Transverse colon (tissue), 4 donors: ENCODE results near the gene DDT. TPM values are rescaled to one million over a fixed set of nuclear protein-coding genes. Genes with fewer than 3 reads are reported as not detected.
"Not testable (repeated sequence)": the region's sequence is repeated elsewhere in the genome, so short reads cannot be mapped to it uniquely, and the experiment has no call there.

Source experiments
- DNase-seq: peaks from one replicate; pipeline ENCODE4 v3.0.0-alpha.2; 2019
- H3K27ac ChIP-seq, 4 donors: fragments of 200-600 bp; sonication (generic); 2 replicates each; pipeline ENCODE4 v1.5.1; 2016 to 2018; ENCODE audit warnings: inconsistent platforms in 4 of 4
- H3K27me3 ChIP-seq: fragments of 200-600 bp; sonication (generic); 2 replicates; pipeline ENCODE4 v1.5.1; 2017; ENCODE audit warnings: inconsistent platforms
- H3K36me3 ChIP-seq, 4 donors: fragments of 200-600 bp; sonication (generic); 2 replicates each; pipeline ENCODE4 v1.5.1; 2017 to 2019; ENCODE audit warnings: inconsistent platforms in 4 of 4
- H3K4me1 ChIP-seq, 4 donors: fragments of 200-600 bp; sonication (generic); 2 replicates each; pipeline ENCODE4 v1.5.1; 2017 to 2020; ENCODE audit warnings: inconsistent platforms in 4 of 4
- H3K4me3 ChIP-seq, 4 donors: fragments of 200-600 bp; sonication (generic); 1 replicate in 1 of 4; 2 replicates in 3 of 4; pipeline versions ENCODE4 v1.5.1 to v1.6.1; 2017 to 2019; ENCODE audit warnings: inconsistent platforms in 4 of 4
- H3K9me3 ChIP-seq, 2 donors: fragments of 200-600 bp; sonication (generic); 2 replicates each; pipeline ENCODE4 v1.5.1; 2017 to 2019; ENCODE audit warnings: inconsistent platforms in 2 of 2
- EP300 ChIP-seq: sonication (generic); formaldehyde crosslinking; IDR thresholded peaks from one replicate; pipeline ENCODE4 v1.6.1; 2017; ENCODE audit warnings: antibody characterized with exemption, low read depth
- POLR2A ChIP-seq: fragments of 450-650 bp; IDR thresholded peaks from one replicate; pipeline ENCODE4 v1.6.1; 2016; ENCODE audit warnings: antibody characterized with exemption, mild to moderate bottlenecking, moderate library complexity
- POLR2AphosphoS5 ChIP-seq, 3 donors: sonication (generic); formaldehyde crosslinking; IDR thresholded peaks; one replicate each; pipeline ENCODE4 v1.6.1; 2016; ENCODE audit warnings: antibody characterized with exemption in 3 of 3
- WGBS, 2 donors: methylation state at CpG; one replicate each; pipeline ENCODE4 v1.1.5; 2018; ENCODE audit warnings: low coverage in 1 of 2; 5-methylcytosine and 5-hydroxymethylcytosine counted together
- in situ Hi-C, 4 donors: fragments of 200-750 bp; cut with MboI; loops; one replicate each; pipeline versions ENCODE4 v1.15.0 to v1.15.1; 2017; ENCODE audit warnings: low sequenced_read_pairs in 3 of 4, low pct_ligation_motif_present in 1 of 4, low pct_unique_long_range_greater_than_20kb in 1 of 4
- intact Hi-C: fragments of 100-400 bp; cut with DNase I; formaldehyde crosslinking; loops from one replicate; pipeline ENCODE4 v1.15.1; 2023; ENCODE audit warnings: low total_unique reads
- total RNA-seq, 4 donors: library from RNA; depleted of rRNA; stranded (reverse); fragments of >200 nt; gene quantifications; one replicate each; pipeline ENCODE4 v1.1.0, GENCODE V29; 2016
- TF ChIP-seq, protein P1 (sequence below), 5 experiments: fragments of 200-600 bp in 3 of 5; fragments of 450-650 bp in 2 of 5; sonication (generic) in 3 of 5; IDR thresholded peaks; 1 replicate in 2 of 5; 2 replicates in 3 of 5; pipeline ENCODE4 v1.5.1; 2016 to 2017; ENCODE audit warnings: antibody characterized with exemption in 5 of 5, inconsistent platforms in 3 of 5, mild to moderate bottlenecking in 2 of 5, moderate library complexity in 1 of 5

Gene DDT
- total RNA-seq, 4 donors from 2014 or later = 157 to 267 (median 197) TPM

DNA sequence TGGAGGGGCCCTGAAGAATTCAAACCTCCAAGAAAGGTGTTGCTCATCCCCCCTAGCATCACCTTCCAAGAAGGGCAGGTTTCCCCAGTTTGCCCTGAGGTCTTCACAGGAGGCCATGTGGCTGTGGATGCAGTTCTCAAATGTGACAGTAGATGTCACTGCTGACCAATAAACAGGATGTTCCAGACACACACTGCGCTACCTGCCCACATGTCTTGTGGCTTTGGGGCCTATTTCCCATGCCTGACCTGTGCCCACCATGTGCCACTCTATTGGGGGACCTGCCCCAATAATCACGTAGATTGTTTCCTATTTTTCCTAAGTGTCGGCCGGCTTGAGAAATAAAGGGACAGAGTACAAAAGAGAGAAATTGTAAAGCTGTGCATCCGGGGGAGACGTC is 10.2 kb upstream of the DDT start:
- no peak for DNase-seq
- WGBS, 2 donors = no CpG with 5 or more reads among the region's 6 CpGs
- TF ChIP-seq EP300 (no peak), POLR2AphosphoS5 (IDR thresholded peaks at IDR 0.05) (no peak), POLR2A (no peak)
- TF ChIP-seq, protein P1, sequence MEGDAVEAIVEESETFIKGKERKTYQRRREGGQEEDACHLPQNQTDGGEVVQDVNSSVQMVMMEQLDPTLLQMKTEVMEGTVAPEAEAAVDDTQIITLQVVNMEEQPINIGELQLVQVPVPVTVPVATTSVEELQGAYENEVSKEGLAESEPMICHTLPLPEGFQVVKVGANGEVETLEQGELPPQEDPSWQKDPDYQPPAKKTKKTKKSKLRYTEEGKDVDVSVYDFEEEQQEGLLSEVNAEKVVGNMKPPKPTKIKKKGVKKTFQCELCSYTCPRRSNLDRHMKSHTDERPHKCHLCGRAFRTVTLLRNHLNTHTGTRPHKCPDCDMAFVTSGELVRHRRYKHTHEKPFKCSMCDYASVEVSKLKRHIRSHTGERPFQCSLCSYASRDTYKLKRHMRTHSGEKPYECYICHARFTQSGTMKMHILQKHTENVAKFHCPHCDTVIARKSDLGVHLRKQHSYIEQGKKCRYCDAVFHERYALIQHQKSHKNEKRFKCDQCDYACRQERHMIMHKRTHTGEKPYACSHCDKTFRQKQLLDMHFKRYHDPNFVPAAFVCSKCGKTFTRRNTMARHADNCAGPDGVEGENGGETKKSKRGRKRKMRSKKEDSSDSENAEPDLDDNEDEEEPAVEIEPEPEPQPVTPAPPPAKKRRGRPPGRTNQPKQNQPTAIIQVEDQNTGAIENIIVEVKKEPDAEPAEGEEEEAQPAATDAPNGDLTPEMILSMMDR (IDR thresholded peaks at IDR 0.05) = peak in 1 of 5 experiments; percentile 48
- Histone ChIP-seq H3K4me1 (no peaks in the 10 kb centered on the region), H3K9me3 (no peaks in the 10 kb centered on the region), H3K27me3 (no peaks in the 10 kb centered on the region), H3K4me3 (no peak overlapping the region), H3K36me3 (no peaks in the 10 kb centered on the region), H3K27ac (no peak overlapping the region)
- intact Hi-C loops = no loop called here
- in situ Hi-C loops = no loop called here

DNA sequence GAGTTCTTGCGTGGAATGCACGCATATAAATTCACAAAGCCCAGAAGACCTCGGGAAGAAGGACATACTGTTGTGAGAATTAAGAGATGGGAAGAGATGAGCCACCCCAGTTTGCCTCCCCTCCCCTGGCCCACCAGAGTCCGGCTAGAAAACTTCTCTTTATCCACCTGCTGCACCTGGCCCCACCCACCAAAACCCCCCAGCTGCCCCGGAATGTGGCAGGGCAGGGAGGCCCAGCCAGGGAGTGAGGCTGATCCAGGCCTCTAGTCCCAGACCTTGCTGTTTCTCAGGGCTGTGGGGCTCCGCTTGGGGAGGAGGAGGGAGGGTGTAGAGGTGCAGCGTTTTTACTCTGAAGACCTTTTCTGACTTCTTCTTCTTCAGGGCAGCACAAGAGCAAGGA is 6.3 kb upstream of the DDT start:
- H3K4me3 ChIP-seq, H3K4me1 ChIP-seq, H3K9me3 ChIP-seq, H3K36me3 ChIP-seq, H3K27me3 ChIP-seq, H3K27ac ChIP-seq, in situ Hi-C loops, DNase-seq, intact Hi-C loops: not testable (repeated sequence)
- no CpG with 5 or more reads among the region's 7 CpGs for WGBS, 2 donors

DNA sequence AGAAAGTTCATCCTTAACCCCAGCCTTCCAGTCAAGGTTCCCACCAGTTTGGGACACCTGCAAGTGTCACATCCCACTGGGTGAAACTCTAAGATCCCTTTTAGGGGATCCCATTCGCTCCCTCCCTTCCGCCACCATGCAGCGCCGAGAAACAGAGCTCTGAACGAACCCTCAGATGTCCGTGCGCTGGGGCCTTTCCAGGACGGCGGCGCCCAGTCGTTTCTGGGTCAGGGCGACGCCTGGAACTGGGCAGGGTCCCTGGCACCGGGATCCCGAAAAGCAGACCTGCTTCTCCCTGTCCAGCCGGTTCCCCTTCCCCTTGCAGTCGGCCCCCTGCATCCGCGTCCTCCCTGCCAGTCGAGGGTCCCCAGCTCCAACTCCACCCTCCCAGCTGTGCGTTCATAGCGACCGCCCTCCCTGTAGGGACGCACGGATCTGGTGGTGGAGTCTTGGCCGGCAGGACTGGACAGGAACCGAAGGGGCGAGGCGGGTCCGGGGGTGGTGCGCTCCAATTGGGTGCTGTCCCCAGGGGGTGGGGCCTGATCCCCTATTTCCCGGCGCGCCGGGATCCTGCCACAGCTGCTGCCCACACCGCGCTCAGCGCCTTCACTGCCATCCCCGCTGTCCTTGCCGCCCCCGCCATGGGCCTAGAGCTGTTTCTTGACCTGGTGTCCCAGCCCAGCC is 5.5 kb upstream of the DDT start, which contains the start of gene GSTT2:
Gene GSTT2 (plus strand): TSS at position 578 of the 684 bp plus-strand sequence.
- no CpG with 5 or more reads among the region's 41 CpGs for WGBS, 2 donors

DNA sequence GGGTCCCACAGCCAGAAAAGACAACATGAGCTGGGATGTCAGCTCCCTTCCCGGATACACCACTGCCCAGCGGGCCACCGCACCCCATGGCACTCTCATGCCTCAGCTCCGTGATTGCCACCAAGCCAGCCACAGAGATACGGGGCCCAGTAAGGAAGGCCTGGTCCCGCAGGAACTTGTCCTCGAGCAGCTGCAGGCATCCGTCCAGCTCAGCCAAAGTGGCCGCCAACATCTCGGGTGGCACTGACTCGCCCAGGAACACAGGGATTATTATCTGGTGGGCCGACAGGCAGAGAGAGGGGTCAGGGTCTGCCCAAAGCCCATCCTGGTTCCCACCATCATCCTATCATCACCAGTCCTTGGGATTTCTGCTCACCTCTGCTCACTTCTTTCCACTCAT is 3.1 kb upstream of the DDT start:
- no CpG with 5 or more reads among the region's 12 CpGs for WGBS, 2 donors

More for the DNA sequence above, 5.5 kb upstream of the DDT start, which contains the start of gene GSTT2:
- H3K36me3 ChIP-seq, intact Hi-C loops, DNase-seq, H3K27me3 ChIP-seq, H3K27ac ChIP-seq, H3K4me1 ChIP-seq, H3K9me3 ChIP-seq, H3K4me3 ChIP-seq: not testable (repeated sequence)
- in situ Hi-C loops = loop anchor here in 1 of 4 donors (10.0 kb wide), 1 partner anchor 55 kb away; no protein-coding TSS in a partner anchor

DNA sequence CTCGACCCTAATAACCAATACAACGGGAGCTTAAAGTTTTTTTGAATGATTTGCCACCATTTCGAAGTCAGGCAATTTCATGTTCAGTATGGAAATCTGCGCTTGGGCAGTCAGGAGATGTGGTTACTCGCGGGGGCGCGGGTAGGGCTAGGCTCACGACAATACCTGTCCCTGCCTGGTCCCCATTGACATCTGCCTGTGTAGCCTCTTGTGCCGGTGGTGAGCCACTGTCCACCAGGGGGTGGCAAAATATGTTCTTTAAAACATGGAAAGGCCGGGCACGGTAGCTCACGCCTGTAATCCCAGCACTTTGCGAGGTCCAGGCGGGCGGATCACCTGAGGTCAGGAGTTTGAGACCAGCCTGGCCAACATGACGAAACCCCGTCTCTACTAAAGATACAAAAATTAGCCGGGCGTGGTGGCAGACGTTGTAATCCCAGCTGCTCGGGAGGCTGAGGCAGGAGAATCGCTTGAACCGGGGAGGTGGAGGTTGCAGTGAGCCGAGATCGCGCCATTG is 653 bp upstream of the DDT start:
- H3K4me3 ChIP-seq, H3K27me3 ChIP-seq, DNase-seq, H3K36me3 ChIP-seq, H3K4me1 ChIP-seq, H3K27ac ChIP-seq, H3K9me3 ChIP-seq: not testable (repeated sequence)
- WGBS, 2 donors = 22% methylated on average over 11 of the region's 27 CpGs; no CpG with 5 or more reads in 1 of the 2 donors
- intact Hi-C loops (loop anchor here (5.0 kb wide), 1 partner anchor 53 kb away; no protein-coding TSS in a partner anchor), in situ Hi-C loops (loop anchor here in 1 of 4 donors (10.0 kb wide), 1 partner anchor 50 kb away; no protein-coding TSS in a partner anchor)

More for the DNA sequence above, 3.1 kb upstream of the DDT start:
- H3K27ac ChIP-seq, H3K4me1 ChIP-seq, H3K9me3 ChIP-seq, DNase-seq, H3K27me3 ChIP-seq, H3K4me3 ChIP-seq, H3K36me3 ChIP-seq, intact Hi-C loops: not testable (repeated sequence)
- in situ Hi-C loops = loop anchor here in 1 of 4 donors (10.0 kb wide), 1 partner anchor 53 kb away; no protein-coding TSS in a partner anchor

DNA sequence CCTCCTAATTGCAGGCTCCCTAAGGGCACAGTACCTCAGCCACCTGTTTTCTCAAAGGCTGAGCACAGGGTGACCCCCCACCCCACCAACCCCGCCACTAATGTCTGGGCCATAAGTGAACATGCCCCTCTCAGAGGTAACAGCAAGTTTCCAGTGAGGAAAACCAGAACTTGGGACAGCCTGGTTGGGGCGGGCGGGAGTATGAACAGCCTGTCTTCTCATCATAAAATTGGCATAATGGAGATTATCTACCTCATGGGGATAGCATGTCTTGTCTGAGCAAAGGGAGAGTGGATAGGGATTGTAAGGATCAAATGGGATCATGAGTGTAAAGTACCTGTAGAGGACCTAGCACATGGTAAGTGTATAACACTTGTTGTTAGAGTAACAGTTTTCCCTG is 2.3 kb downstream of the DDT start:
- in situ Hi-C loops = loop anchor here in 1 of 4 donors (10.0 kb wide), 1 partner anchor 47 kb away; no protein-coding TSS in a partner anchor
- H3K27ac ChIP-seq, DNase-seq, H3K4me1 ChIP-seq, H3K36me3 ChIP-seq, H3K4me3 ChIP-seq, H3K27me3 ChIP-seq, H3K9me3 ChIP-seq: not testable (repeated sequence)
- 93% methylated on average over 3 of the region's 3 CpGs; no CpG with 5 or more reads in 1 of the 2 donors for WGBS, 2 donors
- intact Hi-C loops = loop anchor here (5.0 kb wide), 1 partner anchor 50 kb away; no protein-coding TSS in a partner anchor
